NOMO-1 treated with DMSO at 0.1 percent for 48 hours (cell line): Measurements from ENCODE around the gene RASGRP4.
"Not testable (repeated sequence)": the region's sequence is repeated elsewhere in the genome, so short reads cannot be mapped to it uniquely, and the experiment has no call there.

Experiments
- DNase-seq: peaks from one replicate; lab custom pipeline; 2025; ENCODE audit not compliant: unreplicated experiment; lab: John Stamatoyannopoulos, UW

The RASGRP4 gene

DNA sequence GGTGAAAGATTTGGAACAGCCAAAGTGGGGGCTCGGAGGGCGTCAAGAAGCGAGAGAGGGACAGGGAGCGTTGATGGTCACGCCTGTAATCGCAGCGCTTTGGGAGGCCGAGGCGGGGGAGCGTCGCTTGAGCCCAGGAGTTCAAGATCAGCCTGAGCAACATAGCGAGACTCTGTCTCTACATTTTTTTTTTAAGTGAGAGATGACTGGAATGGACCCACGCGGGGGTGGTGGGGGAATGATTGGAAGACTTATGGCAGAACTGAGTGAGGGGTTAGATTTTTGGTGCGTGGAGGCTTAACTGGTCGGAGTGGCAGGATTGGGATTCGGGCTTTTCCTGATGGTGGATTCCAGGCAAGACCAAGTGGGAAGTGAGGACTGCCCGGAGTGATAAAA lies 50.9 kb downstream of the RASGRP4 start:
- no peak for DNase-seq

DNA sequence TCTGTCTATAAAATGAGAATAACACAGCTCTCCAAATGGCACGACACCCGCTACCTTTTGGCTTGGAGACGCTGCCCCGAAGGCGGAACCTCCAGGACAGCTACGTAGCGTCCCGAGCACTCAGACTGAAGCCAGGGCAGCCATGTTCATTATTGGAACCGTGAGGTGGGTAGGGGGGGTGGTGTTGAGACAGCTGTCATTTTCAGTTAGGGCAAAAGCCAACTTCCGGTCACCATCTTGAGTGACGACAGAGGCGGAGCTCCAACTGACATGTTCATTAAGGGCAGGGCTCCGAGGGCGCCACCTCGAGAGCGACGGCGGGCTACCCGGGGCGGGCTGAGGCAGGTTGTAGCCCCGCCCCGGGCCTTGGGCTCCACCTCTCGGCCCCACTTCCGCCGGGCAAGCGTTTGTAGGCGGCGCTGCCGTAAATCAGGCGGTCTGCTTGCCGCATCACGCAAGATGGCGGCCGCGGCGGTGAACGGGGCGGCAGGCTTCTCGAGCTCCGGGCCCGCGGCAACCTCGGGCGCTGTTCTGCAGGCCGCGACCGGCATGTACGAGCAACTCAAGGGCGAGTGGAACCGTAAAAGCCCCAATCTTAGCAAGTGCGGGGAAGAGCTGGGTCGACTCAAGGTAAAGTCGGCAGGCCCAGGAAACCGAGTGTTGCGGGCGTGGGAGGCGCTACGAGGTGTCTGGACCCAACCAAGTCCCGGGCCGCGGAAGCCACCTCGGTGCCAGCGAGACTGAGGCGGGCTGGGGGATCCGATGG lies 51.5 kb downstream of the RASGRP4 start, which contains the start of gene PSMD8:
TSS of gene PSMD8 (plus strand) at position 240 of the 766 bp plus-strand sequence. CDS start at position 271, 31 bp downstream.
- peak; percentile 100 for DNase-seq

DNA sequence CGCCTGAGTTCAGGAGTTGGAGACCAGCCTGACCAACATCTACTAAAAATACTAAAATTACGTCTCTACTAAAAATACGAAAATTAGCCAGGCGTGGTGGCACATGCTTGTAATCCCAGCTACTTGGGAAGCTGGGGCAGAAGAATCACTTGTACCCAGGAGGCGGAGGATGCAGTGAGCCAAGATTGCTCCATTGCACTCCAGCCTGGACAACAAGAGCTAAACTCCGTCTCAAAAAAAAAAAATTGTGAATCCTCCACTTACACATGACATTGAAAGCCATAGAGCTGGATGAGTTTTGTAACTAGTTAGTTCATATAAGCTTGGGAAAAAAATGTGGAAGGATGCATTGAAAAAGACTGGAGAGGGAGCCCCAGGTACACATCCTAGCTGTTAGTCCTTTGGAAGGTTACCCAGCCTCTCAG lies 52.1 kb downstream of the RASGRP4 start:
- DNase-seq, result no peak

DNA sequence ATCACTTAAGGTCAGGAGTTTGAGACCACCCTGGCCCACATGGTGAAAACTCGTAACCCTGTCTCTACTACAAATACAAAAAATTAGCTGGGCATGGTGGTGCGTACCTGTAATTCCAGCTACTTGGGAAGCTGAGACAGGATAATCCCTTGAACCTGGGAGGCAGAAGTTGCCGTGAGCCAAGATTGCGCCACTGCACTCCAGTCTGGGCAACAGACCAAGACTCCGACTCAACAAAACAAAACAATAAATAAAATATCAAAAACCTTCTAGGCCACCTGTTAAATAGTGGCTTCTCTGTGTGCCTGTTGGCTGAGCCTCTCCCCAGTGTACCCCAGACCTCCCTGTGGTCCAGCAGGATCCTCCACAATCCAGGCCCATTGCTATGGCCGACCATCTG lies 54.9 kb downstream of the RASGRP4 start:
- no peak for DNase-seq

DNA sequence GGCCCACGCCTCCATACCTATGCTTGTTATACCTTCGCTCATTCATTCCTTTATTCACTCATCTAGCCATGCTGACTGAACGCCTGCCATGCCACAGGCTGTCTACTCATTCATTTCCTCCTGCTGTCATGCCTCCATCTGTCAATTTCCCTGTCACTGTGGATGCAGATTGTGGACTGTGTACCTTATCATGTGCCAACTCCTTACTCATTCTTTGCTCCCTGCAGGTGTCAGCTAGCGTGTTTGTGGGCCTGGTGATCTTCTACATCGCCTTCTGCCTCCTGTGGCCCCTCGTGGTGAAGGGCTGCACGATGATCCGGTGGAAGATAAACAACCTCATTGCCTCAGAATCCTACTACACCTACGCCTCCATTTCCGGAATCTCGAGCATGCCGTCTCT lies 55.7 kb downstream of the RASGRP4 start:
- no peak for DNase-seq

DNA sequence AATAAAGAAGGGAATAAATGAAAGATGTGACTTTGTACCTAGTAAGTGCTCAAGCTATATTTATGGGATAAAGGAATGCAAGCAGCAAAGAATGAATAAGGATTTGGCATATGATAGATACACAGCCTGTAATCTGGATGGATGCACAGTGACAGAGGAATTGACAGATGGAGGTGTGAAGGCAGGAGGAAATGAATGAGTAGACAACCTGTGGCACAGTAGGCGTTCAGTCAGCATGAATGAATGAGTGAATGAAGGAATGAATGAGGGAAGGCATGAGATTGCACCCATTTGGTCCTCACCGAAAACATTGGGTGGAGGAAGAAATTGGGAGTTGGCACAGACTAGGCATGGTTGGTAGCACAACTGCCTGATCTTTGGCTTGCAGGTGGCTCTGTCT lies 56.4 kb downstream of the RASGRP4 start:
- no peak for DNase-seq

DNA sequence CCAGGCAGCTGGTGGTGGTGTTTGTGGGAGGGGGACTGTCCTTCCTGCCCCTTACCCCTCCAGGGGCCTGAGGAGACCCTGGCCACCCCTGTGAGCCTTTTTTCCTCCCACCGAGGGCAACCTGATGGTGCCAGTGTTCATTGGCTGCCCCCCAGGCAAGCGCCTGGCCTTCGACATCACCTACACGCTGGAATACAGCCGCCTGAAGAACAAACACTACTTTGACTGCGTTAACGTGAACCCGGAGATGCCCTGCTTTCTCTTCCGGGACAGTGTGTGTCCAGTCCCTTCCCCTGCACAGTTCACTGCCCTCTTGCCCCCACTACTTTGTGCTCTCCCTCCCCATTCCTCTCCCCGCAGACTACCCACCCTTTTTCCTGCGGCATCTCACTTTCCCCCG lies 59.0 kb downstream of the RASGRP4 start:
- no peak for DNase-seq

DNA sequence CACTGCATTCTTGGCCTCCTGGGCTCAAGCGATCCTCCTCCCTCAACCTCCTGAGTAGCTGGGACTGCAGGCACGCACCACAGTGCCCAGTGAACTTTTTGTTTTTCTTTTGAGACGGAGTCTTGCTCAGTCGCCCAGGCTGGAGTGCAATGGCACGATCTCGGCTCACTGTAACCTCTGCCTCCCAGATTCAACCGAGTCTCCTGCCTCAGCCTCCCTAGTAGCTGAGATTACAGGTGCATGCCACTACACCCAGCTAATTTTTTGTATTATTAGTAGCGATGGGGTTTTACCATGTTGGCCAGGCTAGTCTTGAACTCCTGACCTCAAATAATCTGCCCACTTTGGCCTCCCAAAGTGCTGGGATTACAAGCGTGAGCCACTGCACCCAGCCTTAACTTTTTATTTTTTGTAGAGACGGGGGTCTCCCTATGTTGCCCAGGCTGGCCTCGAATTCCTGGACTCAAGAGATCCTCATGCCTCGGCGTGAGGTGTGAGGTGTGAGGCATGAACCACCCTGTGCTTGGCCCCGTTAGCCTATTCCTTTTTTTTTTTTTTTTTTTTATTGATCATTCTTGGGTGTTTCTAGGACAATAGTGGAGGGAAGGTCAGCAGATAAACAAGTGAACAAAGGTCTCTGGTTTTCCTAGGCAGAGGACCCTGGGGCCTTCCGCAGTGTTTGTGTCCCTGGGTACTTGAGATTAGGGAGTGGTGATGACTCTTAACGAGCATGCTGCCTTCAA lies 62.9 kb downstream of the RASGRP4 start:
- DNase-seq, result not testable (repeated sequence)

DNA sequence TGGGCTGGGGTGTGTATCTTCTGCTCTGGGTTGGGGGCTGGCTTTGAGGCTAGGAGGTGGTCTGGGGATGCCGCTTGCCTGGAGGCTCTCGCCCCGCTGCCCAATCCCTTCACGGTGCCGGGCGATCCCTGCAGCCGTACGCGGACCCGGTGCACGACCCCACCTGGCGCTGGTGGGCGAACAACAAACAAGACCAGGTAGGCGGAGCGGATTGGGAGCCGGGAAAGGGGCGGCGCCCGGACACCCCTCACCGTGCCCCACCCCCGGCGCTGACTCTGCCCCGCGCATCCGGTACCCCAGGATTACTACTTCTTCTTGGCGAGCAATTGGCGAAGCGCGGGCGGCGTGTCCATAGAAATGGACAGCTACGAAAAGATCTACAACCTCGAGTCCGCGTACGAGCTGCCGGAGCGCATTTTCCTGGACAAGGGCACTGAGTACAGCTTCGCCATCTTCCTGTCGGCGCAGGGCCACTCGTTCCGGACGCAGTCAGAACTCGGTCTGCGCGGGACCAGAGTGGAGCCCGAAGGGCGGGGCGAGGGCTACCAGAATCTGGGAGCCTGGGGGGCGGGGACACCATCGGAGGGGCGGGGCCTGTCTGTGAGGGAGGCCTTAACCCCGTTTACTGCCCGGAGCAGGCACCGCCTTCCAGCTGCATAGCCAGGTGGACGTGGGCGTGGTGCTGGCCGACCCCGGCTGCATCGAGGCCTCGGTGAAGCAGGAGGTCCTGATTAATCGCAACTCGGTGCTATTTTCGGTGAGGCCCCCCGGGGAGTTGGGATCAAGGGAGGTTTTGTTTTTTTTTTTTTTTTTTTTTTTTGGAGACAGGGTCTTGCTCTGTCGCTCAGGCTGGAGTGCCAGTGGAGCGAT lies 63.7 kb downstream of the RASGRP4 start:
- DNase-seq, result peak; percentile 75

DNA sequence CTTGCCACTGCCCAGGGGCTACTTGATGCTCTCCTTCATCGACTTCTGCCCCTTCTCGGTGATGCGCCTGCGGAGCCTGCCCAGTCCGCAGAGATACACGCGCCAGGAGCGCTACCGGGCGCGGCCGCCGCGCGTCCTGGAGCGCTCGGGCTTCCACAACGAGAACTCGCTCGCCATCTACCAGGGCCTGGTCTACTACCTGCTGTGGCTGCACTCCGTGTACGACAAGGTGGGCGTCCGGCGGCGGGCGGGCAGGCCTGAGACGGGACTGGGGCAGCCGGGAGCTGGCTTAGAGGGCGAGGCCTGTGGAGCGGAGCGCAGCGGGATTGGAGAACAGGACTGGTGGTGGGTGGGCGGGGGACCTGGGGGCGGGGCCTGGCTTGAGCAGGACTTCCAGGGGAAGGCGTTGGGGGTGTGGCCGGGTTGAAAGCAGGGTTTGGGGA lies 64.4 kb downstream of the RASGRP4 start:
- peak; percentile 79 for DNase-seq

DNA sequence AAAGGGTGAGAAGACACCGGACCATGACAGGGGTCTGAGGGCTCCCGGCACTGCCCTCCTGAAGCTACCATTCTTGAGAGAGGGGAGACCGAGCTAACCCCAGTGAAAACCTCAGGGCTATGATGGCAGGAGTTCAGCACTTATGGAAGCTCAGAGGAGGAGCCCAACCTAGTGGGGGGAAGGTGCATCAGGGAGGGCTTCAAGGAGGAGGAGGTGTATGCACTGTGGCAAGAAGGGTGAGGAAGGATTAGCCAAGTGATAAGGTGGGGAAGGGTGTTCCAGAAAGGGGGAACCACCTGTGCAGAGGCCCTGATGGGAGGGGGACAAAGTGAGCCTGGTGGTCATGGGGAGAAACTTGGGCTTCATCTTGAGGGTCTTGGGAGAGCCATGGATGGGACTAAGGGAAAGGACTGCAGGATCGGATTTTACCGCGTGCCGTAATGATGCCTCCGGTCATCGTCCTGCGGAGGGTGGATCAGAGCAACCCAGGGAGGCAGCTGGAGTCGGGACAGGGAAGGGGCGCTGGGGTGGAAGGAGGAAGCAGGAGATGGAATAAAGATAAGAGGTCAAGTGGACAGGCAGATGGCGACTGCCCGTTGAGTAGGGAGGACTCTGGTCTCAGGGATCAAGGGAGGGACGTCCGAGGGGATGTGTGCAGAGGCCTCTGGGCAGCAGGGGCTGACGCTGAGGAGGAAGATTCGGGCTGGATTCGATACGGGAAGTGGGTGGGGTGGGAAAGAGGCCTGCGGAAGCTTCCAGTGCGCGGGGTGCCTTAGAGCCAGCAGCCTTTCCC lies 65.0 kb downstream of the RASGRP4 start:
- DNase-seq, result no peak

DNA sequence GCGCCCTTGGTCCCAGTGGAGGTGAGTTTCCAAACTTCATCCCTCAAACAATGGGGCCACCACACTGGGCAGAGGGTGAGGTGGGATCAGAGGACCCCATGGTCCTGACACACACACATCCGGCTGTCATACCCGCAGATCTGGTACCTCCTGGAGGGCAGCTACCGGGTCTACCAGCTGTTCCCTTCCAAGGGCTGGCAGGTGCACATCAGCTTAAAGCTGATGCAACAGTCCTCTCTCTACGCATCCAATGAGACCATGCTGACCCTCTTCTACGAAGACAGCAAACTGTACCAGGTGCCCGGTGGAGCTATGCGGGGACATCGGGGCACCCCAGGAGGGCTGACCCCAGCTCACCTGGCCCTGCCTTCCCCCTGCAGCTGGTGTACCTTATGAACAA lies 65.7 kb downstream of the RASGRP4 start:
- DNase-seq, result no peak

DNA sequence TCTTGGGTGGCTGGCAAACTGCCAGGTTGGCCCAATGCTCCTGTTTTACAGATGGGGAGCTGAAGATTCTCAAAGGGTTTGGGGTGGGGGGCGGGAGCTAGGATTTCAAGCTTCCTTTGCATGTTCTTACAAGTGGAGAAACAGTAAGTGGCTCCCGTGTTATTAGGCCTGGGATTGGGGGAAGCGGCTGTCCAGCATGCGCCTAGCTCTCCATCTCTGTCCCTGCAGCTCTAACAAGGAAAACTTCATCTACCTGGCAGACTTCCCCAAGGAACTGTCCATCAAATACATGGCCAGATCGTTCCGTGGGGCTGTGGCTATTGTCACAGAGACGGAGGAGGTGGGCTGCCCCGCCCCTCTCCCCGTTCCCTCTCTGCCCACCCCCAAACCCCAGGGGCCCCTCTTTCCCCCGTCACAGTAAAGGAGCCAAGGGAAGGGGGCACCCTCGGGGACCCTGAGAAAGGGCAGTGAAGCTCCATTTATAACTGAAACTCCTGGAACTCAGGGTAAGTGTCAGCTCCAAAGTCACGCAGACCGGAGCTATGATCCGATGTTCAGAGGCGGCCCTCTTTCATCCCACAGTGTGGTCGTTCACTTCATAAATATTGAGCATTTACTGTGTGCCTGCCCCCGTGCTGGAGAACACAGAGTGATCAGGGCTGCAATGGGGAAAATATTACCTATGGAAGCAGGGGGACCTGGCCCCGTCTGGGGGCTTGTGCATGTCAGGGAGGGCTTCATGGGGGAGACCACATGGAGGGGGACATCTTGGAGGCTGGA lies 66.6 kb downstream of the RASGRP4 start:
- no peak for DNase-seq
